GM18517 (cell line): ENCODE results near the gene PDGFD.
"Not testable (repeated sequence)": the region's sequence is repeated elsewhere in the genome, so short reads cannot be mapped to it uniquely, and the experiment has no call there.

Source experiments
- ATAC-seq: cut with Tn5 transposase; IDR thresholded peaks from one replicate; pipeline ENCODE4 v1.9.1; 2021; ENCODE audit warnings: mild to moderate bottlenecking, moderate library complexity; ENCODE audit not compliant: unreplicated experiment

Gene PDGFD

GRCh38 chr11:104057908-104058307 is 106.0 kb downstream of the PDGFD start:
- ATAC-seq = no peak

- ATAC-seq = no peak
These were observed 108.4 kb downstream of the PDGFD start for GRCh38 chr11:104055596-104055995.

- no peak for ATAC-seq
These were observed 108.9 kb downstream of the PDGFD start for GRCh38 chr11:104054911-104055529.

GRCh38 chr11:104053743-104054478 is 110.0 kb downstream of the PDGFD start:
- no peak for ATAC-seq

- no peak for ATAC-seq
These were observed 112.2 kb downstream of the PDGFD start for GRCh38 chr11:104051778-104052177.

- no peak for ATAC-seq
These were observed 114.8 kb downstream of the PDGFD start for GRCh38 chr11:104049116-104049515.

- not testable (repeated sequence) for ATAC-seq
These were observed 117.1 kb downstream of the PDGFD start for GRCh38 chr11:104046858-104047257.

- ATAC-seq = no peak
These were observed 117.6 kb downstream of the PDGFD start for GRCh38 chr11:104046331-104046730.

GRCh38 chr11:104043678-104044239 is 120.2 kb downstream of the PDGFD start:
- ATAC-seq = no peak

- no peak for ATAC-seq
These were observed 120.8 kb downstream of the PDGFD start for GRCh38 chr11:104043142-104043541.

GRCh38 chr11:104041792-104042191 is 122.2 kb downstream of the PDGFD start:
- no peak for ATAC-seq

GRCh38 chr11:104036995-104037394 is 127.0 kb downstream of the PDGFD start:
- ATAC-seq = no peak

GRCh38 chr11:104036588-104036987 is 127.4 kb downstream of the PDGFD start, which contains the start of gene DDI1:
Gene DDI1 (plus strand): TSS chr11:104036640. CDS start chr11:104036823, 183 bp downstream.
- ATAC-seq = no peak

- no peak for ATAC-seq
These were observed 130.4 kb downstream of the PDGFD start for GRCh38 chr11:104033561-104033960.

- no peak for ATAC-seq
These were observed 130.8 kb downstream of the PDGFD start for GRCh38 chr11:104033134-104033533.

- no peak for ATAC-seq
These were observed 135.3 kb downstream of the PDGFD start for GRCh38 chr11:104028476-104029263.

- ATAC-seq = no peak
These were observed 139.4 kb downstream of the PDGFD start for GRCh38 chr11:104024572-104024971.

- peak; percentile 96 for ATAC-seq
These were observed 148.1 kb downstream of the PDGFD start for GRCh38 chr11:104015649-104016415.

GRCh38 chr11:104011044-104011443 is 152.9 kb downstream of the PDGFD start:
- no peak for ATAC-seq

GRCh38 chr11:104009744-104010143 is 154.2 kb downstream of the PDGFD start:
- ATAC-seq = no peak
